Prostate gland (tissue), 2 donors: ENCODE results near the gene PARP8.

ENCODE experiments used
- CTCF ChIP-seq, 4 experiments: fragments of 200-600 bp in 2 of 4; fragments of 450-650 bp in 2 of 4; sonication (generic) in 2 of 4; IDR thresholded peaks; 1 replicate in 3 of 4; 2 replicates in 1 of 4; pipeline ENCODE4 v1.5.1; 2016 to 2019; ENCODE audit warnings: antibody characterized with exemption in 4 of 4, mild to moderate bottlenecking in 2 of 4, moderate library complexity in 2 of 4
- POLR2A ChIP-seq: fragments of 450-650 bp; IDR thresholded peaks from one replicate; pipeline ENCODE4 v1.6.1; 2016; ENCODE audit warnings: antibody characterized with exemption, mild to moderate bottlenecking

GRCh38 chr5:50863534-50864170 lies 197.2 kb downstream of the PARP8 start:
- TF ChIP-seq CTCF (IDR thresholded peaks at IDR 0.05) (no peak), POLR2A (no peak)
